ENCODE measurements around the gene GLRX5.

The GLRX5 gene

DNA sequence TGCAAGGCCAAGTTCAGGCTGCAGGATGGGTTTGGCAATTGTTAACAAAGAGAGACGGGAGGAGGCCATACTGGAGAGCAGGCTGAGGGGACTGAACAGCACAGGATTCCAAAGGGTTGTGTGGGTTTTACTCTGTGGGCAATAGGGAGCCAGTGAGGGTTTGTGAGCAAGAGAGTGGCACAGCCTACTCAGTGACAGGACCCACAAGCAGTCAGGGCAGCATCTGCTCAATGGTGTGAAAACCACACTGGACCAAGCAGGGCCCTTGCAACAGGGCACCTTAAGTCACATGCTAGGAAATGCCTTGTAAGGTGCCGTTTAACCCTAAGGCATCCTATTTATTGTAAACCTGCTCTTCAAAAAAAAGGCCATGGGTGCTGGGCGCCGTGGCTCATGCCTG, 40.4 kb upstream of the GLRX5 start:
- TF ChIP-seq GATA2 (IDR thresholded peaks at IDR 0.05; ENCODE audit: low read depth, low read length) (no peak), GATA3 (IDR thresholded peaks at IDR 0.05; ENCODE audit: low read depth, low read length) (no peak)

DNA sequence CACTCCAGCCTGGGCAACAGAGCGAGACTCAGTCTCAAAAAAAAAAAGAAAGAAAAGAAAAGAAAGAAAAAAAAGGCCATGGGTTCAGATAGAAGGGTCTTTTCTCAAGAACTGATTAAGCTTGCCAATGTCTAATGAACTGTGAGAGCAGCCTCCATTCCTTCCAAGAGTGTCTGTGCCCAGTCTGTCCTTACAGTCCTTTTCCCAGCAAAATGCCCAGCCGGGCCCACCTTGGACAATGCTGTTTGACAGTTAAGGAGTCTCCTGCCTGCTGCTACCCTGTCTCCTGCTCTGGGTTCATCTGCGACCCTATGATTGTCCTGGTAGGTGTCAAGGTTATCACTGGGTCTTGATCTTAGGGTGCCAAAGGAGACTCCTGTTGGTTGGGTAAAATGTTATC, 39.8 kb upstream of the GLRX5 start:
- TF ChIP-seq GATA3 (IDR thresholded peaks at IDR 0.05; ENCODE audit: low read depth, low read length) (no peak), GATA2 (IDR thresholded peaks at IDR 0.05; ENCODE audit: low read depth, low read length) (no peak)

DNA sequence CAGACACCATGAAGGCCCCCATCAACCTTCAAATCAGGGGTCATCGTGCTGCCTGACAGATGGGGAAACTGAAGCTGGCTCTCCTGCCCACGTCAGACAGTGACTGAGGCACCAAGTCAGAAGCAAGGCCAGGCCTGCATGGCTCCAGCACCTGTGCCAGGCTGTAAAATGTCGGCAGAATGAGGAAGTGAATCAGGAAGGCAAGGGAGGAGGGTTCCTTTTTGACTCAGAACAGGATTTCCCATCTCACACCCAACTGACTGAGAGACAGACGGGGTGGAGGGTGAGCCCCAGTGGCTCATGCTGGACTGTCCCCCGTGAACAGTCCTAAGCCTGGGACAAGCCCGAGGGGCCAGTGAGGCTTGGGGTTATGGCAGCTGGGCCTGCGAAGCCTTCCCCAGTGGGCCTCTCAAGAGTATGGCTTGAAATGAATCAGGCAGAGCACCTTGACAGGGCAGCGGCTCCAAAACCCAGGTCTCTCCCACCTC, 39.3 kb upstream of the GLRX5 start:
- TF ChIP-seq GATA3 (IDR thresholded peaks at IDR 0.05; ENCODE audit: low read depth, low read length): no peak
- TF ChIP-seq GATA2 (IDR thresholded peaks at IDR 0.05; ENCODE audit: low read depth, low read length): no peak

DNA sequence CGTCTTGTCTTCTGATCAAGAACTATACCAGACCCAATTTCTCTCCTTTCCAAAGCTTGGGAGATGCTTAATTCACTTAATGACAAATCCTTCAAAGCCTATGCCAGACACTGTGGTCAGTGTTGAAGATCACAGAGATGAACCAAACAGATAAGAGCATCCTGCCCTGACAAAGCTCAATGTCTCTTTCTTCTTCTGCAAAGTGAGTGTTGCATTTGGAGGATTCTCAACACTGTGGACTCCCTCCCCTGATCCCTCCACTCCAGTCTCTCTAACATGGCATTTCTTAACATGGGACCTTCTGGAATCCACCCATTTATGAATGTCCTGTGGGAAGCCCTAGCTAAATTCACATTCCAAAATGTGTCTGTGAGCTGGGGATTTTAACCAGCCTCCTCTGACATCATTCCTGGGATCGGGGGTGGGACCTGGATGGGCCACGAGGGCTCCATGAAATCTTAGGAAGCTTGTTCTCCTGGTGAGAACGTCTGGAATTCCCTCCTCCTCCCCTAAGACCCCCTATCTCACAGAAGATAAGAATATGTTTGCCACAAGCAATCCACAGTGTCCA, 38.7 kb upstream of the GLRX5 start:
- no peak for TF ChIP-seq GATA3 (IDR thresholded peaks at IDR 0.05; ENCODE audit: low read depth, low read length)
- 0 out of 2 replicates have a peak, but pooled peaks have one; percentile 20 for TF ChIP-seq GATA2 (IDR thresholded peaks at IDR 0.05; ENCODE audit: low read depth, low read length)

DNA sequence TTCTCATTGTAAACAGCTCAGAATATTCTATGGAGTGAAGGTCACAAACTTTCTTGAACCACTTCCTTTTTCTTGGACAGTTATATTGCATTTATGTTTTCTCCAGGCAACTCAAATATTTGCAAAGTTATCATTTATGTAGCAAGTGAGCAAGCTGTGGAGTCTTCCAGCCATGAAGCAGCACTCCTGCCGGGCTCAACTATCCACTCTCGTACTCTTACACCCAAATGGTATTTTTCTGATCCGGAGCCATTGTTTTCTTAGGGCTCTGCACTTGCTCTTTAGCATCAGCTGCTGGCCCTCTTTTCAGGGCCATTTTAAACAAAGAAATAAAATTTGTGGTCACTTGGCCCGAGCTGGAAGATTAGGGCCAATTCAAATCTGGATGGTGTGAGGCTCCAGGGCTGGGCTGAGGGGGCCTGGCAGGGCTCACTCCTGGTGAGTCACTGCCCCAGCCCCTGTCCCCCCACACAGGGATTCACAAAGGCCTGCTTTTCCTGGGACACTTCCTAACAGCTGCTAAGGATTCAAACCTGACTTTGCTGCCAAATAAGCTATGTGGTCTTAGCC, 38.1 kb upstream of the GLRX5 start:
- TF ChIP-seq GATA2 (IDR thresholded peaks at IDR 0.05; ENCODE audit: low read depth, low read length) (no peak), GATA3 (IDR thresholded peaks at IDR 0.05; ENCODE audit: low read depth, low read length) (no peak)

DNA sequence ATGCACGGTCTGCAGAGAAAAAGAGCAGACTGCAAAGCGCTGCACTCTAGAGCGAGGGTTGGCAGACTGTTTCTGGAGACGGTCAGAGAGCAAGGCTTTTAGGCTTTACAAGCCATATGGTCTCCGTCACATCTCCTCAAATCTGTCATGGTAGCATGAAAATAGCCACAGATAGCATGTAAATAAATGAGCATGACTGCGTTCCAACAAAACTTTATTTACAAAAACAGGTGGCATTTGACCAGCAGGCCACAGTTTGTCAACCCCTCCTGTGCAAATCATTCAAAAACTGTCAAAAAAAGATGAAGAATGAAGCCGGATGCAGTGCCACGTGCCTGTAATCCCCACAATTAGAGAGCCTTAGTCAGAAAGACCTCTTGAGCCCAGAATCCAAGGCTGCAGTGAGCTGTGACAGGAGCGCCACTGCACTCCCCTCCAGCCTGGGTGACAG, 37.3 kb upstream of the GLRX5 start:
- TF ChIP-seq GATA2 (IDR thresholded peaks at IDR 0.05; ENCODE audit: low read depth, low read length) (no peak; the same call in 1 of the 2 replicates), GATA3 (IDR thresholded peaks at IDR 0.05; ENCODE audit: low read depth, low read length) (no peak)

DNA sequence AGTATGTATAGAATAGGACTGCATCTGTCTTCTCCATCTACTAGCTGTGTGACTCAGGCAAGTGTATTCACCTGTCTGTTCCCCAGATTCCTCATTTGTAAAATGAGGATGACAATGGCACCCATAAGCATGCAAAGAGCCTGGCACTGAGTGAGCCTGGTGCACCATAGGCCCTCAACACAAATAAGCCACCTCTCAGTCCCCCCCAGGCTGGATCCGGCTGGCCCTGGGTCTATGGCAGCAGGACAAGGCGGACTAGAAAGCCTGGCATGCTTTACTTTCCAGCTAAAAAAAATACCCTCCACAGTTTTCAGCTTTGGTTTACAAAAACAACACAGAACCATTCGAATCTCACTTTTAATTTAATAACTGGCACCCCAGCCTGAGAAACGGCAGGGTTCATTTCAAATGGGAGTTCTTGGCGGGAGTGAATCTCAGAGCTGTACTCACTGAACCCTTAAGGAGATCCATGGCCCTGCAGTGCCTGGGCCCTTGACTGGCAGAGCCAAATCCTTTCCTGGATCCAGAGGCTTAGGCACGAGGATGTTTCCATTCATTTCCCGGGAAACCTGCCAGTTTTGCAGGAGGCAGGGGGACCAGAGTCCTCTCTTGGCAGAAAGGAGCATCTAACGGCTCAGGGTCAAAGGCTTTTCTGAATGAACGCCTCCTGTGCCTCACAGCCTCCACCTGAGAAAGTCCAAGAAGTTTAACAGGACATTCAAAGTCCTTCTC, 36.1 kb upstream of the GLRX5 start:
- TF ChIP-seq GATA3 (IDR thresholded peaks at IDR 0.05; ENCODE audit: low read depth, low read length): no peak
- no peak for TF ChIP-seq GATA2 (IDR thresholded peaks at IDR 0.05; ENCODE audit: low read depth, low read length)

DNA sequence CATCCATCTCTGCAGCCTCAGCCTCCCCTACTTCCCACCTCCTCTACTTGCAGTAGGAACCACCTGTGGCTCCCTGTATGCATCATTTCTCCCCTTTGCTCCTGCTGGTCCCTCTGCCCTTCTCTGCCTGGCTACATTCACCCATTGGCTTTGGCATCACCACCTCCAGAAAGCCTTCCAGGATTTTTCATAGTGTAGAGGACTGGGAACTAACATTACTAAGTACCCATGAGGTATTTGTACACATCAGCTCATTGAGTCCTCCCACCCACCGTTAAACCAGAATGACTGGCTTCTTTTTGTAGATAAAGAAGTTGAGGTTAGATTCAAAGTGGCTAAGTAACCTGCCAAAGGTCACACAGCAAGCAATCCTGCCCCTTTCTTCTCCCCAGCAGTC, 35.5 kb upstream of the GLRX5 start:
- TF ChIP-seq GATA3 (IDR thresholded peaks at IDR 0.05; ENCODE audit: low read depth, low read length) (no peak), GATA2 (IDR thresholded peaks at IDR 0.05; ENCODE audit: low read depth, low read length) (no peak)

DNA sequence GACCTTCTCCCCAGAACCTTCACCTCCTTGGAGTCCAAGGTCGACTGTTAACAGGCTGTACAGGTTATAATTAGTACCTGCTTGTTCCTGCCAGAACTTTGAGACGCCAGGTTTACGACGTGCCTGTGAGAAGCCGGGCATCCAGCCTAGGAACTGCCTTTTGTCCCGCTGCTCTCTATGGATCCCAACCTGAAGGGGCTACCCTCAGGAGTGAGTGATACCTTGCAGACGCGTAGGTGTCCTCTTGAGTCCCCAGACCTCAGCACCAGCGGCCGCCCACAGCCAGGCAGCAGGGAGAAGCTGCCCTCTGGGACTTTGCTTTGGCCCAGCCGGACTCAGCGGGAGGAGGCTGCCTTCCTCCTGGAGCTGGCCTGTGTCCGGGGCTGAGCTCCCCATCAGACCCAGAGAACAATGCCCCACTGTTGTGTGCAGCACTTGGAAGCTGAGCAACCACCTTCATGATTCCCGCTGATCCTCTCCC, 34.6 kb upstream of the GLRX5 start:
- no peak for TF ChIP-seq GATA3 (IDR thresholded peaks at IDR 0.05; ENCODE audit: low read depth, low read length)
- TF ChIP-seq GATA2 (IDR thresholded peaks at IDR 0.05; ENCODE audit: low read depth, low read length): no peak

DNA sequence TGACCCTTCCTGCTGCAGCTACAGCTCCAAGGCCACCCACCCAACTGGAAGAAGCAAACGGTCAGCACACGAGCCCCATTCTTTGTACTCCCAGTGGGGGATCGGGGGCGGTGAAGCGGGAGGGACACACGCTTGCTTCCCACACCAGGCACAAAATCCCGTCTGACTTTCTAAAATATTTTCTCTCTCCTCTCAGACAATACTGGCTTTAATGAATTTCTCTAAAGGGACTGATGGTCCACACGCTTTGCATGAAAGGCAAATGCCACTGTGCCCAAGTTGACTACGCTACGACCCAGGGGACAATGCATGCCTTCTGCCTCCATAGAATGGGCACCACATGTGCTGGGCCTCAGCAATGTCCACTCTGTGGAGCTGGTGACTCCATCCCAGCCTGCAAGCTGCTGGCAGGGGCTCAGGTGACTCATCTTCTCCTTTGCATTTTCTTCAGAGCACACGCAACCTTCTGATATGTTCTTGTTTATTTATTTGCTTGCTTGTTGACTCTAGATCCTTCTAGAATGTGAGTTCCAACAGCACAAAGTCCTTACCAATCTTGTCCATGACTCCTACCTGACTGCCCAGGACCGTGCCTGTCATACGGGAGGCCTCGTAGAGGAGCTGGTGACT, 34.0 kb upstream of the GLRX5 start:
- no peak for TF ChIP-seq GATA3 (IDR thresholded peaks at IDR 0.05; ENCODE audit: low read depth, low read length)
- TF ChIP-seq GATA2 (IDR thresholded peaks at IDR 0.05; ENCODE audit: low read depth, low read length): no peak

DNA sequence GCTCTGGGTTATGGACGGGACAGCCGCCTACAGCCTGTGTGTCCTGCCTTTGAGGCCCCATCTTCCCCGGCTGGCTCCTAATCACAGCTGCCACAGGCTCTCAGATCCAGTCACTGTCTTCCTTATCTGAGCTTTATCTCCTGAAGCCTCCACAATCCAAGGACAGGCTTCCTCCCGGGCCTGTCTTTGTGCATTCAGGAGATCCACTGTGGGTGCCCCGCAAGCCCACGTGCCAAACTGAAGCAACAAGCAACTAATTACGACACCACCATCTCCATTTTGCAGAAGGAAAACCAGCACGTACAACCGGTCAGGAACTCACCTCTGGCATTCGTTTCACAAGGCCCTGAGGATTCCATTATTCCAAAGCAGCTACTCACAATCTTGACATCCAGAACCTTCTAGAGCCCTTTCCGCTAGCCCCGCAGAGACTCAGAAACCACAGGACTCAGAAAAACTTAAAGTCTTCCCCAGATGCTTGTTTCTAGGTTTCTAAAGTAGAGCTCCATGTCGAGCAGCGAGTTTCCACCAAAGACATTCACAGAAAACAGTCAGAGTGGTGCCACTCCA, 32.4 kb upstream of the GLRX5 start:
- TF ChIP-seq GATA3 (IDR thresholded peaks at IDR 0.05; ENCODE audit: low read depth, low read length) (no peak), GATA2 (IDR thresholded peaks at IDR 0.05; ENCODE audit: low read depth, low read length) (peak; percentile 30; the same call in 1 of the 2 replicates)

DNA sequence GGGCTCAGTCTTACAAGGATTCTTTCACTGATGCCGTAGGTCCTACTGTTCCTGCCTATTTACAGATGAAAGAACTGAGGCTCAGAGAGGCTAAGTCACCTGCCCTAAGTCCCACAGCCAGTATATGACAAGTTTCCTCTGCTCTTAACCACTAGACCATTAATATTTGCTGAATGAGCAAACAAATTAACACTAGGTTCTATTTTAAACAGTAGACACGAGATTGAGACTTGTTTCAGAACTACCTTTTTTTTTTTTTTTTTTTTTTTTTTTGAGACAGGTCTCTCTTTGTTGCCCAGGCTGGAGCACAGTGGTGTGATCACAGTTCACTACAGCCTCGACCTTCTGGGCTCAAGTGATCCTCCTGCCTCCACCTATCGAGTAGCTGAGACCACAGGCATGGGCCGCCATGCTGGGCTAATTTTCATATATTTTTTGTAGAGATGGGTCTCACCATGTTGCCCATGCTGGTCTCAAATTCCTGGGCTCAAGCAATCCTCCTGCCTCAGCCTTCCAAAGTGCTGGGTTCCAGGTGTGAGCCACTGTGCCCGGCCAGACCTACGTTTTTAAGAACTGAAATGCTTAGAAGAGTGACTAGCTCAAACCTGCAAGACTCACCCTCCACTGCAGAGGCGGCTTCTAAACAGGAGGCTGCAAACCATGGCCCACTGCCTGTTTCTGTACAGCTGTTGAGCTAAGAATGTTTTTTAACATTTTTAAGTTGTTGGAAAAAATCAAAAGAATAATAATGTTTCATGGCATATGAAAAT, 31.3 kb upstream of the GLRX5 start:
- no peak for TF ChIP-seq GATA2 (IDR thresholded peaks at IDR 0.05; ENCODE audit: low read depth, low read length)
- no peak for TF ChIP-seq GATA3 (IDR thresholded peaks at IDR 0.05; ENCODE audit: low read depth, low read length)

Measured in SH-SY5Y (cell line).